ENCODE results near the gene NCR3LG1. TPM values are rescaled to one million over a fixed set of nuclear protein-coding genes. Genes with fewer than 3 reads are reported as not detected.

NCR3LG1 gene, protein sequence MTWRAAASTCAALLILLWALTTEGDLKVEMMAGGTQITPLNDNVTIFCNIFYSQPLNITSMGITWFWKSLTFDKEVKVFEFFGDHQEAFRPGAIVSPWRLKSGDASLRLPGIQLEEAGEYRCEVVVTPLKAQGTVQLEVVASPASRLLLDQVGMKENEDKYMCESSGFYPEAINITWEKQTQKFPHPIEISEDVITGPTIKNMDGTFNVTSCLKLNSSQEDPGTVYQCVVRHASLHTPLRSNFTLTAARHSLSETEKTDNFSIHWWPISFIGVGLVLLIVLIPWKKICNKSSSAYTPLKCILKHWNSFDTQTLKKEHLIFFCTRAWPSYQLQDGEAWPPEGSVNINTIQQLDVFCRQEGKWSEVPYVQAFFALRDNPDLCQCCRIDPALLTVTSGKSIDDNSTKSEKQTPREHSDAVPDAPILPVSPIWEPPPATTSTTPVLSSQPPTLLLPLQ
- polyA plus RNA-seq (2012; ENCODE audit: insufficient read length, low read depth), result 0.19 TPM

DNA sequence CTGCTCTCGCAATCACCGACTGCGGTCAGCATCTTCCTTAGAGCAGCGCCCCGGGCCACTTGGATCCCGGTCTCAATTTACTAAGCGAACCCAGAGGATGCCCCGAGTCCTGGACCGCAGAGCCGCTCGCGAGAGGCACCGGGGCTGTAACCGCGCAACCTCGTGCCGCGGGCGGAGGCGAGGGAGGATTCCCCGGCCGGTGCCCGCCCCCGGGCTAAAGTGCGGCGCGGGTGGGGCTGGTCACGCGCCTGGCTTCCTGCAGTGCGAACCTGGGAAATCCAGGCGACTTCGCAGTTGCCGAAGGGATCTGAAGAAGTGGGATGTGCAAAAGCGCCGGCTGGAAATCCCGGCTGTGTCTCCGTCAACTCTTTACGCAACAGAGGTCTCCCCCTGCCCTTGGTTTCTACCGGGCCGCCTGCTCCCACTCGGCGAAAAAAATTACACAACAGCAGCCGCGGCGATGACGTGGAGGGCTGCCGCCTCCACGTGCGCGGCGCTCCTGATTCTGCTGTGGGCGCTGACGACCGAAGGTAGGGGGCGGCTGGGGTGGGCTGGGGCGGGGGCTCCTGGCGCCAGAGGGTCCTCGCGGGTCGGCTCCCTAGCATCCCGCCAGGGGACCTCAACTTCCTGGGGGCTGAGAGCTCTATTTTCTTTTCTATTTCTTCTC is at the start of gene NCR3LG1:
NCR3LG1 (plus strand) TSS at position 291 of the 667 bp plus-strand sequence; CDS start at position 461, 170 bp downstream.
- TF ChIP-seq TAF1 (IDR thresholded peaks at IDR 0.05; ENCODE audit: borderline replicate concordance, insufficient read depth, low read length), result no peak
- no peak for TF ChIP-seq SIN3A (IDR thresholded peaks at IDR 0.05; ENCODE audit: borderline replicate concordance, insufficient read depth, low read length)
- TF ChIP-seq FOXP2 (optimal IDR thresholded peaks at IDR 0.05; ENCODE audit: borderline replicate concordance, extremely low read depth, extremely low read length, insufficient read depth), result no peak
- no peak for TF ChIP-seq POLR2AphosphoS5 (IDR thresholded peaks at IDR 0.05; ENCODE audit: low read depth, low read length)
- TF ChIP-seq, protein P1, sequence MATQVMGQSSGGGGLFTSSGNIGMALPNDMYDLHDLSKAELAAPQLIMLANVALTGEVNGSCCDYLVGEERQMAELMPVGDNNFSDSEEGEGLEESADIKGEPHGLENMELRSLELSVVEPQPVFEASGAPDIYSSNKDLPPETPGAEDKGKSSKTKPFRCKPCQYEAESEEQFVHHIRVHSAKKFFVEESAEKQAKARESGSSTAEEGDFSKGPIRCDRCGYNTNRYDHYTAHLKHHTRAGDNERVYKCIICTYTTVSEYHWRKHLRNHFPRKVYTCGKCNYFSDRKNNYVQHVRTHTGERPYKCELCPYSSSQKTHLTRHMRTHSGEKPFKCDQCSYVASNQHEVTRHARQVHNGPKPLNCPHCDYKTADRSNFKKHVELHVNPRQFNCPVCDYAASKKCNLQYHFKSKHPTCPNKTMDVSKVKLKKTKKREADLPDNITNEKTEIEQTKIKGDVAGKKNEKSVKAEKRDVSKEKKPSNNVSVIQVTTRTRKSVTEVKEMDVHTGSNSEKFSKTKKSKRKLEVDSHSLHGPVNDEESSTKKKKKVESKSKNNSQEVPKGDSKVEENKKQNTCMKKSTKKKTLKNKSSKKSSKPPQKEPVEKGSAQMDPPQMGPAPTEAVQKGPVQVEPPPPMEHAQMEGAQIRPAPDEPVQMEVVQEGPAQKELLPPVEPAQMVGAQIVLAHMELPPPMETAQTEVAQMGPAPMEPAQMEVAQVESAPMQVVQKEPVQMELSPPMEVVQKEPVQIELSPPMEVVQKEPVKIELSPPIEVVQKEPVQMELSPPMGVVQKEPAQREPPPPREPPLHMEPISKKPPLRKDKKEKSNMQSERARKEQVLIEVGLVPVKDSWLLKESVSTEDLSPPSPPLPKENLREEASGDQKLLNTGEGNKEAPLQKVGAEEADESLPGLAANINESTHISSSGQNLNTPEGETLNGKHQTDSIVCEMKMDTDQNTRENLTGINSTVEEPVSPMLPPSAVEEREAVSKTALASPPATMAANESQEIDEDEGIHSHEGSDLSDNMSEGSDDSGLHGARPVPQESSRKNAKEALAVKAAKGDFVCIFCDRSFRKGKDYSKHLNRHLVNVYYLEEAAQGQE (IDR thresholded peaks at IDR 0.05; ENCODE audit: insufficient read depth in 1 of 2, low read depth in 2 of 2, low read length in 2 of 2), result no peak

DNA sequence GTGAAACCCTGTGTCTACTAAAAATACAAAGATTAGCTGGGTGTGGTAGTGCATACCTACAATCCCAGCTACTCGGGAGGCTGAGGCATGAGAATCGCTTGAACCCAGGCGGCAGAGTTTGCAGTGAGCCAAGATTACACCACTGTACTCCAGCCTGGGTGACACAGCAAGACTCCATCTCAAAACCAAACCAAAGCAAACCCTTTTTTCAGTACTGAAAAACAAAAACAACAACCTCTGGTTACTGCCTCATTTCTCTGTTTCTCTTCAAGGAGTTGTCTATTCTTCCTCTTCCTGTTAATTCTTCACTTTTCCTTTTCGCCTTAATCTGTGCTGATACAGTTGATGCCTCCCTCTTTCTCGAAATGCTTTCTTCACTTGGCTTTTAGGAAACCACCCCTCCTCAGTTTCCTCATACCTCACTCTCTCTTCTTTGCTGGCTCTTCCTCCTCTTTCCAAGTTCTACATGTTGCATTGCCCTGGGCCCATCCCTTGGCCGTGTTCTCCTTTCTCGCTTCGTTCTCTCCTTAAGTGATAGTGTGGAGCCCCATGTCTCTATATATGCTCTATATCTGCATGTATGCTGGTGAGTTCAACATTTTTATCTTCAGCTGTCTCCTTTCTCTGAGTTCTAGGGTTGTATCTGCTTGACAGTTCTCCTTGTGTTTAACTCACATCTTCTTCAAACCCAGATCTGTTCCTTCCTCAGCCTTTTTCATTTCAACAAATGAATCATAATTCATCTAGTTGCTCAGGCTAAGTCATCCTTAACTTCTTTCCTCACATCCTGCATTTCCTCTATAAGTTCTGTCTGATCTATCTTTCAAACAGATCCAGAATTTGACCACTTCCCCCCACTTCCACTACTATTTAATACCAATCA is 38.0 kb upstream of the NCR3LG1 start:
- no peak for TF ChIP-seq TAF1 (IDR thresholded peaks at IDR 0.05; ENCODE audit: borderline replicate concordance, insufficient read depth, low read length)
- TF ChIP-seq, protein P1 (IDR thresholded peaks at IDR 0.05; ENCODE audit: insufficient read depth in 1 of 2, low read depth in 2 of 2, low read length in 2 of 2), result no peak
- no peak for TF ChIP-seq SIN3A (IDR thresholded peaks at IDR 0.05; ENCODE audit: borderline replicate concordance, insufficient read depth, low read length)
- TF ChIP-seq FOXP2 (optimal IDR thresholded peaks at IDR 0.05; ENCODE audit: borderline replicate concordance, extremely low read depth, extremely low read length, insufficient read depth), result no peak
- no peak for TF ChIP-seq POLR2AphosphoS5 (IDR thresholded peaks at IDR 0.05; ENCODE audit: low read depth, low read length)

DNA sequence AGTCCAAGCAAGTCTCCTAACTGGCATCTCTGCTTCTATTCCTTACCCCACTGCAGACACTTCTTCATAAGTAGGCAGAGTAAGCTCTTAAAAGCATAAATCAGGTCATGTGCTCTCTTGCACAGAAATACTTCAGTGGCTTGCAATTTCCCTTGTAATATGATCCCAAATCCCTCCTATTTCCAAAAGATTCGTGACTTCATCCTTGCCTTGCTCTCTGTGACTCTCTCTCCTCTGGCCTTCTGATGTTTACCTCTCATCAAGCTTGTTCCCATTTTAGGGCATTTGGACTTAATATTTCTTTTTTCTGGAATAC is 37.4 kb upstream of the NCR3LG1 start:
- TF ChIP-seq POLR2AphosphoS5 (IDR thresholded peaks at IDR 0.05; ENCODE audit: low read depth, low read length) (no peak), FOXP2 (optimal IDR thresholded peaks at IDR 0.05; ENCODE audit: borderline replicate concordance, extremely low read depth, extremely low read length, insufficient read depth) (no peak), SIN3A (IDR thresholded peaks at IDR 0.05; ENCODE audit: borderline replicate concordance, insufficient read depth, low read length) (no peak), TAF1 (IDR thresholded peaks at IDR 0.05; ENCODE audit: borderline replicate concordance, insufficient read depth, low read length) (no peak)
- TF ChIP-seq, protein P1 (IDR thresholded peaks at IDR 0.05; ENCODE audit: insufficient read depth in 1 of 2, low read depth in 2 of 2, low read length in 2 of 2), result no peak

DNA sequence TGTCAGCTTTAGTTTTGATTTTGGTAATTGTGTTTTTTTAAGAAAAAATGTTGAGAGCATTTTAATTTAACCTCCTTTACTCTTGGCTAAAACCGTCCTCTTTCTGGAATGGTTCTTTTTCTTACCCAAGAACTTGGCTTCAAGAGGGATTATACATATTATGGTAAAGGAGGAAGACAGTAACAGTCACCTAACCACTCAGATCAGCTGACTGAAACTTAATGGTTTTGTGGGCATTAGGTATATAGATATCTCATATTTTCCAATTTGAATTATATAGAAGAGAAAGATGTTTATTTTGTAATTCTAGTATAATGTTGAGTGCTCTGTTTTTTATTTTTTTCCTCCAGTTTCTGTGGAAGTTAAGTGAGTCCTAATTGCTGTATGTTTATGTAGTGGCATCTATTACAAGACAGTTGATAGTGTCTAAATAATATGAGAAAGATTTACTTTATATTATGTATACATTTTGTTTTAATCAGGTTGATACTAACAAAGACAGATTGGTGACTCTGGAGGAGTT is 36.6 kb upstream of the NCR3LG1 start:
- TF ChIP-seq TAF1 (IDR thresholded peaks at IDR 0.05; ENCODE audit: borderline replicate concordance, insufficient read depth, low read length) (no peak), SIN3A (IDR thresholded peaks at IDR 0.05; ENCODE audit: borderline replicate concordance, insufficient read depth, low read length) (no peak), POLR2AphosphoS5 (IDR thresholded peaks at IDR 0.05; ENCODE audit: low read depth, low read length) (no peak), FOXP2 (optimal IDR thresholded peaks at IDR 0.05; ENCODE audit: borderline replicate concordance, extremely low read depth, extremely low read length, insufficient read depth) (no peak)
- TF ChIP-seq, protein P1 (IDR thresholded peaks at IDR 0.05; ENCODE audit: insufficient read depth in 1 of 2, low read depth in 2 of 2, low read length in 2 of 2), result no peak
